Head of caudate nucleus (tissue), 42 donors: ENCODE data around the gene ZBTB46.

Experiments used
- DNase-seq, 42 donors: peaks; one replicate each; pipeline versions ENCODE4 v3.0.0 to v3.0.0-alpha.2; 2020 to 2021; ENCODE audit warnings: mixed read lengths in 7 of 42
- intact Hi-C: fragments of 100-400 bp; cut with DNase I; formaldehyde crosslinking; loops from one replicate; pipeline ENCODE4 v1.15.0; 2022

The ZBTB46 gene

DNA sequence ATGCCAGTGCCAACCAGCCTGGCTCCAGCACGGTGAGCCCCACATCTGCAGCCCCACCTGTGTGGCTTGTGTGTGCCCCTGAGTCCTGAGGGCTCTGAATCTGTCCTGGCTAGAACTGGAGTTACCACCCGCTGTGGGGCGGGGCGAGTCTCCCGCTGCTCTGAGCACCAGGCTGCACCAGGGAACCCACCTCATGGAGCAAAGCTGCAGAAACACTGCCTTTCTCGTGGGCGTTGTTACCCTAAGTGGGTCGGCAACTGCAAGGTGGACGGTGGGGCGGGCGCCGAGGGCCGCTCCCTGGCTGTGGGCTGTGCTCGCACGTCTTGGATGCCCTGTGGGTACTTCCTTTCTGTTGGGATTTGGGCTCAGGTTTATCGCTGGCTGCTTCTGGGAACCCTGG lies 12.7 kb upstream of the ZBTB46 start:
- intact Hi-C loops = no loop called here
- no peak for DNase-seq

DNA sequence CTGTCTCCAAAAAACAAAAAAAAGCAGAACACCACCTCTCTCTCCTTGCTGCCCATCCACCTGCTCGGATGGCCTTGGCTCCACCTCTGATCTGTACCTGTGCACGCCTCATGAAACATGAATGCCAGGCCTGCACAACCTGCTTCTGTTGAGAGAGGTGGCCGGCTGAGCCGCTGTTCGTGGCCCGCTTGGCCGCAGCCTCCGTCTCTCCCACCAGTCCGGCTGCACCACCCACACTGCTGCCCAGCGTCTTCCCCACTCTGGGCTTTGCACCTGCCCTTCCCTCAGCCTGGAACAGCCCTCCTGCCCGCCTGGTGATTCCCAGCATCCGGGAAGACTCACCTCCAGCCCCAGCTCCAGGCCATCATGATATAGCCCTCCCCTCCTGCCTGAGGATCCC lies 12.2 kb upstream of the ZBTB46 start:
- intact Hi-C loops = no loop called here
- no peak for DNase-seq

GRCh38 chr20:63842258-63842657 lies 11.2 kb upstream of the ZBTB46 start:
- no peak for DNase-seq
- intact Hi-C loops = no loop called here

GRCh38 chr20:63840405-63840828 lies 9.4 kb upstream of the ZBTB46 start:
- DNase-seq = no peak
- intact Hi-C loops = no loop called here

DNA sequence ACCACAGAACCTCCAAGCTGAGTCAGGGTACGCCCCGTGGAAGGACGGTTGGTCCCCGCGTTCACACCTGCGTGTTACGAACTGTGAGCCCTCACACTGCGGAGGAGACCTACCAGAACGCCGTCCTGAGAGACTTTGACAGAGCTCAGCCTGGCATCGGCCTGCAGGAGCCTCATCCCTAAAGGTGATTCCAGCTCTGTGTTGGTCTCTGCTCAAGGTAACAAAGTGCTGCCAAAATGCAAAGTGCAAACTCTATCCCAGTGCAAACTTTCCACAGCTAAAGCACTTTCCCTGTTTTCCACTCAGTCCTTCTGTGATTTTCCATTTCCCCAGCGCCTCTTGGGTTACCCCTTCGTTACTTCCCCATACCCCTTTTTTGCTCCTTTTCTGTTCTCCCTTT lies 8.6 kb upstream of the ZBTB46 start:
- DNase-seq = no peak
- intact Hi-C loops = no loop called here

DNA sequence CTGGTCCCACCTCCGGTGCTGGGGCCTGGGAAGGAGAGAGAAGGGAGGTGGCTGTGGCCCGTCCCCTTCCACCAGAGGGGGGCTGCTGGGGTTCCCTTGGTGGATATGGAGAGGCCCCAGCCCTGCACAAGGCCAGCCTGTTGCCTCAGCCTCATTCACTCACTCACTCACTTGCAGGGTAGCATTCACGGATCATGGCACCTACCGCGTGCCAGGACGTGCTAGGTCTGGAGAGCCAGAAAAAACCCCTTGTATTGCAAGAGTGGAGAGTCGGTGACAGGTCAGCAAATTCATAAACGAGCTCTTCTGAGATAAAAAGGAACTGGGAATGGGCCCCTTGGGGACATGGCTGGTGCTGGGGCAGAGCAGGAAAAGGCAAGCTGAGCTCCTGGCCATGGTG lies 6.4 kb upstream of the ZBTB46 start:
- intact Hi-C loops = no loop called here
- DNase-seq = no peak

- intact Hi-C loops = no loop called here
- DNase-seq = no peak
Measured at GRCh38 chr20:63836458-63837344, 5.6 kb upstream of the ZBTB46 start.

GRCh38 chr20:63835021-63835858 lies 4.2 kb upstream of the ZBTB46 start:
- intact Hi-C loops = no loop called here

GRCh38 chr20:63834491-63834880 lies 3.4 kb upstream of the ZBTB46 start:
- no peak for DNase-seq
- intact Hi-C loops = no loop called here

More at GRCh38 chr20:63835021-63835858, 4.2 kb upstream of the ZBTB46 start:
- peak in 33 of 42 donors; percentile 14 to 81 (median 51) for DNase-seq

DNA sequence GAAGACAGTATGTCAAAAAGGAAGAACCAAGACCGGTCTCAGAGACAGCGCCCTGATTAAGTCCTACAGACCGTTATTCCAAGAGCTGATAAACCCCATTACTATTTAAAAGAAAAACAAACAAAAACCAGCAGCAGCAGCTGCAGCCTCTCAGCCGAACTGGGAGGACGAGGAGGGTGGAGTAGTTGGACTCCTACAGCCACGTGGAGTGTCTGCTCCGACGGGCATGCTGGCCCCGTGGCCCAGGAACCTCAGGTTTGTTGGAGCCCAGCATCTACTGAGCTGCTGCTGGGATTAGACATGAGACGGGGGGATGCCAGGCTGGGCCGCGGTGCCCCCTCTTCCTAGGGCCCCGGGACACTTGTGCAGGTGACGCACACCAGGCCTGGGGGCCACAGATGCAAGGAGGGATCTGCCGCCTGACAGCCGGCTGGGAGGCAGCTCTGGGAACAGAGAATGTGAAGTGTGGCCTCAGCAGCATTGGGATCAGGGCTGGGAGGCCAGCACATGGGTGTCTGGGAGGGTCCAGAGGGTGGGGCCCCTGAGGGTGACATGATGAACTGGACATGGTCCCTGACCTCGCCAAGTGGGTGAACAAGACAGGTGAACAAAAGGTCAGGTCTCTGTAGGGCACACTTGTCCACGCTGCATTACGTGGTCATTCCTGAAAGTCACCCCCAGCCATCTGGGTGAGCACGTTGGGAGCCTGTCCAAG lies 2.9 kb upstream of the ZBTB46 start:
- intact Hi-C loops = no loop called here
- no peak for DNase-seq

DNA sequence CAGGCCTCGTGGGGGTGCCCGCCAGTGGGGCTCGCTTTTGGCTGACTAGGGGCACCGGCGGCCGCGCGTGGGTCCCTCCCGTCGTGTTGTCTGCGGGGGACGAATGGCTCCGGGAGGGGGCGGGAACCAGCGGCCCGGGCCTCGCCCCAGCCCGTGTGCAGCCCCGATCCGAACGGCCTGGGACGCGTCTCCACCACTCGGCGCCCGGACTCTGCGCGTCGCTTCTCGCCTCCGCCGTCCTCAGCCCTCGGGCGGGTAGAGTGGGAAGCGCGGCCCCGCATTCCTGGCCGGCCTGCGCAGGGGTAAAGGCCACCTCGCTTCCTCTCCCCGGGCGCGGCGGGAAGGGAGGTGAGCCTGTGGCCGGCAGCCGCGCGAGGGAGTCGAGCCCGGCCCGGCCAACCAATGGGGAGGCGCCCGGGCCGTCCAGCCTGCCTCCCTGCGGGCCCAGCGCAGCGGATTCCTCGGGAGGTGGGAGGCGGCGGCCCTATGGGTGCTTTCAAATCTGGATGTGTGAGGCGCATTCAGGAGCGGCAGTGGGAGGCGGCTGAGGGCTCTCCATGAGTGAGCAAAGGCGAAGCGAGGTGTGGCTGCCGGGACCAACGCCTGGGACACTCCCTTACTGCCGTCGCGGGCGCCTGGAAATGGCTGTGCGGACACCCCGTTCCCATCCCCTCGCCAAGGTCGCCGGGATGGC lies 1.1 kb upstream of the ZBTB46 start:
- DNase-seq = no peak
- intact Hi-C loops = no loop called here

DNA sequence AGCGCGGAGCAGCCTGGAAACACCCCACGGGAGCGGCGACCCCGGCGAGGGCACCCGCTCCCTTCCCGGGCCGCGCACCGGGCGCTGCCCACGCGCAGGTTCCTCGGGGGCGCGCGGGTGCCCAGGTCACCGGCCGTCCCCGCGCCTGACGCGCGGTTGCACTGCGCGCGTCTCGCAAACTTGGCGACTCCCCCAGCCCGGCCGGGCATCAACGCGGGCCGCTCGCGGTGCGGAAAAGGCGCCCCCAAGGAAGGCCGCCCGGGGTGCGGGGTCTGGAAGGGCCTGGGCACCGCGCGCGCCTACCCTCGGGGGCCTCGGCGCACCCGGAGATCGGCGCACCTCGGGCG lies 555 bp upstream of the ZBTB46 start:
- intact Hi-C loops = no loop called here
- no peak for DNase-seq

DNA sequence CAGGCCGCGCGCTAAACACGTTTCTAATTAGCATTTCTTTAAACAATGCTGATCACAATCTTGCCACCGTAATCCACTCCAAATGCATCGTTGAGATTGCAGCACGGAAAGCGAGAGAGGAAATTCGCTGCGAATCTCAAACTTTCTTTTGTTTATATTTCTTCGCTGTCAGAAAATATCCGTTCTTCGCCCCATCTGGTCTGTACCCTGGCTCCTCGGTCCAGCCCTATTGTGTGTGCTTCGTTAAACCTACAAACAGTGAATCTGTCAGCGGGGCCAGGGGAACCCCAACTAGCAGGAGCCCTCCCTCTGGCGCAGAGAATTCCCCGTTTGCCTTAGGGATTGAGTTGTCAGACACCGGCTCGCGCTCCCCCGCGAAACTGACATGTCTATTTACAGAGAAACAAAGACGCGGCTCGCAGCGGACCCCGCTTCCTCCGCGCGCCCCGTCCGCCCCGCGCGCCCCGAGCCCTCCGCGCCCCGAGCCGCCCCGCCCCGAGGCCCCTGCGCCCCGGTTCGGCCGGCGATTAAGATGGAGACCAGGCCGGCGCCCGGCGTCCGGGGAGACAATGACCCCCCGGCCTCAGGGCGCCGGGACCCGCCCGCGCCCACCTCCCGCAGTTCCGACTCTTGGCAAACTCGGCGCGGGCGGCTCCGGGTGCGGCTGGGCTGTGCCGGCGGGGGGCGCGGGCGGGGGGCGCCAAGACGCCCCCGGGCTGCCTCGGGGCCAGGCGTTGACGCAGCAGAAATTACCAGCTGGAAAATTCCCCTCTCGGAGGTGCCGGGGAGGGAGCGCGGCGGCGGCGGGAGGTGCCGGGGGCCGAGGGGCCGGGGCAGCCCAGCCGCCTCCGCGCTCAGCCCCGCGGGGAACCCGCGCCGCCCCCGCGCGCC lies 874 bp downstream of the ZBTB46 start:
- intact Hi-C loops = no loop called here
- peak in 27 of 42 donors; percentile 11 to 58 (median 45) for DNase-seq

GRCh38 chr20:63829603-63829944 lies 1.5 kb downstream of the ZBTB46 start:
- DNase-seq = peak in 4 of 42 donors; percentile 12 to 54 (median 28)
- intact Hi-C loops = no loop called here

DNA sequence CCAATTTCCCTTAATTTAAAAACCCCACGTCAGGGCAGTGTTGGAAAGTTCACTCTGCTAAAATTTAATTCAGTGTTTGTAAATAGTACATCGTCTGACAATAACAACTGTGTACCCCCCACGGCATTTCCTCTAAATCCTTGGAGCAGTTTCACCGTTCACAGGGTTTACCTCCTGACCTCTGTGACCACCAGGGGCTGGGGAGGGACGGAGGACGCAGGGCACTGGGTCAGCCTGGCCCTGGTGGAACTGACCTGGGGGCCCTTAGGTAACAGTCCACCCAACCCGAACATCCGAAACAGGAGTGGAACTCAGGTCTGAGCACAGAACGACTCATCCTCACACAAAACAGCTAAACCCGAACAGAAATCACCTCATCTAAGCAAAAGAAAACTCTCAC lies 2.1 kb downstream of the ZBTB46 start:
- intact Hi-C loops = no loop called here
- DNase-seq = no peak

DNA sequence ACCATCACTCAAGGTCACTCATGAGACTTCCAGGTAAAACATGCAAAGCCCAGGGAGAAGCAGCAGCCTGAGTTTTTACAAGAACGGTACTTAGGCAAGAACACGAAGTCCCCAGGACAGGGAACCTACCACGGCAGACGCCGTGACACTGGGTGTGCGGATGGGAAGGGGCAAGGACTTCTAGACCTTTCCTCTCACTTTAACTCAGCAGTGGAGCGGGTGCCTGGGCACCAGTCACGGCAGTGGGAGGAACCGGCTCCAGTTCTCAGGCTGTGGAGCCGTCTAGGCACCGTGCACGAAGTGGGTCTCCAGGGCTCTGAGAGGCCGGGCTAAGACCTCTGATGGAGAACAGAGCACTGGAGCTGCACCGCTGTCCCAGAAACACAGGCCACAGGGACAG lies 2.5 kb downstream of the ZBTB46 start:
- intact Hi-C loops = no loop called here
- DNase-seq = no peak

GRCh38 chr20:63828124-63828523 lies 2.9 kb downstream of the ZBTB46 start:
- intact Hi-C loops = no loop called here
- DNase-seq = no peak

DNA sequence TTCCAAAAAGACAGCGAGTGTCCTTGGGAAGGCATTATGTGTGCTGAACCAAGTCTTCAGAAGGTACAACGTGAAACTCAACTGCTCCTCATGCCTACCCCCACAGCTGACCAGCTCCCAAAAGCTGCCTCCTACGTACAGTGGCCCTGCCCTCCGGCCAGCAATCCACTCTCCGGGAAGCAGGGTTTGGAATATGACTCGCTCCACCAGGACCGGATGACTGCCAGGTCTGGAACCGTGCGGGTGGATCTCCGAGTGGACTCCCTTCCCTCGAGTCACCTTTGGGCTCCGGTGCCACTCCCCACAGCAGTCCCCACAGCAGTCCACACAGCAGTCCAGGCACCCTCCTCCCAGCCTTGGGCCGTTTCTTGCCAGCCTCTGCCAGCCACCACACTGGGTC lies 4.3 kb downstream of the ZBTB46 start:
- intact Hi-C loops = no loop called here
- DNase-seq = no peak
